Measurements from ENCODE around the gene PRM1. TPM values are rescaled to one million over a fixed set of nuclear protein-coding genes. Genes with fewer than 3 reads are reported as not detected.
A peak's percentile ranks its signal among the peaks of the same experiment; 100 is the strongest.

Gene PRM1
- total RNA-seq, 2 experiments from 2014 or later = not detected

GRCh38 chr16:11309895-11310633 lies 28.9 kb upstream of the PRM1 start:
- H3K36me3 Mint-ChIP-seq = no peaks in the 10 kb centered on the region
- H3K4me3 Mint-ChIP-seq = peak overlapping the region; percentile 69
- peak overlapping the region; percentile 97 for H3K27ac Mint-ChIP-seq

GRCh38 chr16:11308493-11309283 lies 27.6 kb upstream of the PRM1 start:
- POLR2A ChIA-PET = interaction anchor here (1.2 to 7.3 kb wide), 4 partner anchors 10 to 53 kb away, joined by 3 to 96 read pairs (median 30); partner anchors contain the start of gene SOCS1
- no peaks in the 10 kb centered on the region for H3K27me3 Mint-ChIP-seq
- ATAC-seq (ENCODE audit: low read depth) (no peak), DNase-seq (no peak)
- no peaks in the 10 kb centered on the region for H3K36me3 Mint-ChIP-seq
- no peaks in the 10 kb centered on the region for H3K9me3 Mint-ChIP-seq
- H3K27ac Mint-ChIP-seq = peak overlapping the region; percentile 80
- peaks cover 58% of the 10 kb centered on the region for H3K4me1 Mint-ChIP-seq
- H3K4me3 Mint-ChIP-seq = no peak overlapping the region

More at GRCh38 chr16:11309895-11310633, 28.9 kb upstream of the PRM1 start:
- ATAC-seq (ENCODE audit: low read depth) (no peak), DNase-seq (no peak)
- H3K27me3 Mint-ChIP-seq = no peaks in the 10 kb centered on the region
- H3K9me3 Mint-ChIP-seq = no peaks in the 10 kb centered on the region
- POLR2A ChIA-PET = interaction anchor here (1.0 to 7.3 kb wide), 7 partner anchors 12 to 86 kb away, joined by 3 to 96 read pairs (median 9); partner anchors contain the start of gene SOCS1
- peaks cover 64% of the 10 kb centered on the region for H3K4me1 Mint-ChIP-seq

GRCh38 chr16:11307639-11308492 lies 26.7 kb upstream of the PRM1 start:
- H3K4me1 Mint-ChIP-seq = peaks cover 49% of the 10 kb centered on the region

GRCh38 chr16:11306997-11307638 lies 26.0 kb upstream of the PRM1 start:
- H3K36me3 Mint-ChIP-seq = no peaks in the 10 kb centered on the region
- ATAC-seq (ENCODE audit: low read depth) (no peak), DNase-seq (no peak)
- no peak overlapping the region for H3K4me3 Mint-ChIP-seq
- H3K4me1 Mint-ChIP-seq = peaks cover 45% of the 10 kb centered on the region
- no peaks in the 10 kb centered on the region for H3K27me3 Mint-ChIP-seq
- no peaks in the 10 kb centered on the region for H3K9me3 Mint-ChIP-seq
- H3K27ac Mint-ChIP-seq = no peak overlapping the region
- POLR2A ChIA-PET = interaction anchor here (1.4 to 7.3 kb wide), 3 partner anchors 9 to 51 kb away, joined by 3 to 96 read pairs (median 54); partner anchors contain the start of gene SOCS1

More at GRCh38 chr16:11307639-11308492, 26.7 kb upstream of the PRM1 start:
- POLR2A ChIA-PET = interaction anchor here (1.4 to 7.3 kb wide), 3 partner anchors 10 to 52 kb away, joined by 3 to 96 read pairs (median 54); partner anchors contain the start of gene SOCS1
- no peaks in the 10 kb centered on the region for H3K27me3 Mint-ChIP-seq
- H3K4me3 Mint-ChIP-seq = no peak overlapping the region
- no peaks in the 10 kb centered on the region for H3K9me3 Mint-ChIP-seq
- no peaks in the 10 kb centered on the region for H3K36me3 Mint-ChIP-seq
- DNase-seq = no peak
- no peak for ATAC-seq (ENCODE audit: low read depth)
- H3K27ac Mint-ChIP-seq = peak overlapping the region; percentile 38

GRCh38 chr16:11306381-11306780 lies 25.3 kb upstream of the PRM1 start:
- Mint-ChIP-seq H3K9me3 (no peaks in the 10 kb centered on the region), H3K4me1 (peaks cover 44% of the 10 kb centered on the region), H3K36me3 (no peaks in the 10 kb centered on the region), H3K27me3 (no peaks in the 10 kb centered on the region), H3K4me3 (no peak overlapping the region), H3K27ac (no peak overlapping the region)
- POLR2A ChIA-PET = no interaction called here
- DNase-seq (no peak), ATAC-seq (ENCODE audit: low read depth) (no peak)

- H3K4me1 Mint-ChIP-seq = peaks cover 27% of the 10 kb centered on the region
- H3K9me3 Mint-ChIP-seq = no peaks in the 10 kb centered on the region
- no peak overlapping the region for H3K4me3 Mint-ChIP-seq
- H3K27me3 Mint-ChIP-seq = no peaks in the 10 kb centered on the region
- DNase-seq = no peak
- no peak overlapping the region for H3K27ac Mint-ChIP-seq
- no peaks in the 10 kb centered on the region for H3K36me3 Mint-ChIP-seq
- ATAC-seq (ENCODE audit: low read depth) = no peak
- POLR2A ChIA-PET = no interaction called here
Observed at GRCh38 chr16:11303405-11304138, 22.4 kb upstream of the PRM1 start.

- POLR2A ChIA-PET = no interaction called here
- H3K27me3 Mint-ChIP-seq = no peaks in the 10 kb centered on the region
- no peak for ATAC-seq (ENCODE audit: low read depth)
- no peaks in the 10 kb centered on the region for H3K36me3 Mint-ChIP-seq
- DNase-seq = no peak
- no peak overlapping the region for H3K4me3 Mint-ChIP-seq
- no peaks in the 10 kb centered on the region for H3K9me3 Mint-ChIP-seq
- H3K27ac Mint-ChIP-seq = no peak overlapping the region
- peaks cover 28% of the 10 kb centered on the region for H3K4me1 Mint-ChIP-seq
Observed at GRCh38 chr16:11302977-11303376, 21.8 kb upstream of the PRM1 start.

- H3K27me3 Mint-ChIP-seq = no peaks in the 10 kb centered on the region
Observed at GRCh38 chr16:11301645-11302501, 20.7 kb upstream of the PRM1 start.

GRCh38 chr16:11300560-11300892 lies 19.4 kb upstream of the PRM1 start:
- Mint-ChIP-seq H3K27me3 (no peaks in the 10 kb centered on the region), H3K36me3 (no peaks in the 10 kb centered on the region), H3K27ac (no peak overlapping the region), H3K4me1 (peaks cover 37% of the 10 kb centered on the region), H3K9me3 (no peaks in the 10 kb centered on the region), H3K4me3 (no peak overlapping the region)
- ATAC-seq (ENCODE audit: low read depth) = no peak
- POLR2A ChIA-PET = interaction anchor here (0.6 to 4.6 kb wide), 3 partner anchors 9 to 54 kb away, joined by 3 to 68 read pairs (median 54); partner anchors contain the start of gene SOCS1
- no peak for DNase-seq

More at GRCh38 chr16:11301645-11302501, 20.7 kb upstream of the PRM1 start:
- DNase-seq = no peak
- POLR2A ChIA-PET = no interaction called here
- no peak for ATAC-seq (ENCODE audit: low read depth)
- peaks cover 35% of the 10 kb centered on the region for H3K4me1 Mint-ChIP-seq
- no peaks in the 10 kb centered on the region for H3K36me3 Mint-ChIP-seq
- no peaks in the 10 kb centered on the region for H3K9me3 Mint-ChIP-seq
- peak overlapping the region; percentile 48 for H3K27ac Mint-ChIP-seq
- H3K4me3 Mint-ChIP-seq = no peak overlapping the region

GRCh38 chr16:11299865-11300559 lies 18.9 kb upstream of the PRM1 start:
- Mint-ChIP-seq H3K4me3 (no peak overlapping the region), H3K27ac (peak overlapping the region; percentile 16), H3K27me3 (no peaks in the 10 kb centered on the region), H3K9me3 (no peaks in the 10 kb centered on the region), H3K36me3 (no peaks in the 10 kb centered on the region), H3K4me1 (peaks cover 40% of the 10 kb centered on the region)
- DNase-seq (no peak), ATAC-seq (ENCODE audit: low read depth) (no peak)
- POLR2A ChIA-PET = interaction anchor here (0.6 to 4.6 kb wide), 4 partner anchors 10 to 54 kb away, joined by 3 to 68 read pairs (median 31); partner anchors contain the start of gene SOCS1

Data from activated naive CD8-positive, alpha-beta T cell treated with anti-CD3 and anti-CD28 coated beads, Interleukin-2, amount 10 ng/mL, durations not matched to agents 7 days and 5 days (primary cell).